Activated naive CD4-positive, alpha-beta T cell treated with Interleukin-2 at 50 U/mL for 16 hours (primary cell): ENCODE results near the gene NDUFV1.
"Not testable (repeated sequence)": the region's sequence is repeated elsewhere in the genome, so short reads cannot be mapped to it uniquely, and the experiment has no call there.

Experiments used
- DNase-seq: peaks from one replicate; pipeline ENCODE4 v3.0.0-alpha.2; 2020

The NDUFV1 gene

DNA sequence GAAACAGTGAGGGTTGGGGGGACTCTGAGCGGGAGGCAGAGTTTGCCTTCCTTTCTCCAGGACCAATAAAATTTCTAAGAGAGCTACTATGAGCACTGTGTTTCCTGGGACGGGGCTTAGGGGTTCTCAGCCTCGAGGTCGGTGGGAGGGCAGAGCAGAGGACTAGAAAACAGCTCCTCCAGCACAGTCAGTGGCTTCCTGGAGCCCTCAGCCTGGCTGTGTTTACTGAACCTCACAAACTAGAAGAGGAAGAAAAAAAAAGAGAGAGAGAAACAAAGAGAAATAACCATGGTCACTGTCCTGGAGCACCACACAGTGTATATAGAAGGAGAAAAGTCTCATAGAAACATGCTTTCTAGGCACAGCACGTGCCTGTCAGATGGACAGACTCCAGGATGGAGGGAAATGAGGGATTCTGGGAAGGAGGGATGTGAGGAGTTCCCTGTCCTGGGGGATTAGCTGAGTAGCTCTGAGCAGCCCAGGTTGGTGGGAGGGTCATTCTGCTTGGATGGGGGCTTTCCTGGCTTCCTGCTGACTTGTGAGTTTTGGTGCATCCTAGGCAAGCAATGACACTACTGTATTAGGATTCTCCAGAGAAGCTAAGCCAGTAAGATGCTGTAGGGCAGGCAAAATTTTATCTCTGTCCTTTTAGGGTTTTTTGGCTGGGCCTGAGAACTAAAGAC is 20.0 kb upstream of the NDUFV1 start:
- DNase-seq = no peak

DNA sequence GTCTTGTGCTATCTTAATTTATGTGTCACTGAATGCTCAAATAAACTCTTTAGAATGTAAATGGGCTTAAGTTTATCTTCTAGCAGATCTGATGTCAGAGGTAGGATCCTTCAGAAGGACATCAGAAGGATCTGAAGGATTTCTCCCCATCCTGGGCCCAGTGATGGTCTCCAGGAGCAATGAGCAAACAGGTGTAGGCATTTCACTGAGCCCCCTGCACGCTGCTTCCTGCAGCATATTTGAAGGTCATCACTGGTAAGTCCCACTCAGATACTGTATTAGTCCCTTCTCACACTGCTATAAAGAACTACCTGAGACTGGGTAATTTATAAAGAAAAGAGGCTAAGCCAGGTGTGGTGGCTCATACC is 18.6 kb upstream of the NDUFV1 start:
- no peak for DNase-seq

DNA sequence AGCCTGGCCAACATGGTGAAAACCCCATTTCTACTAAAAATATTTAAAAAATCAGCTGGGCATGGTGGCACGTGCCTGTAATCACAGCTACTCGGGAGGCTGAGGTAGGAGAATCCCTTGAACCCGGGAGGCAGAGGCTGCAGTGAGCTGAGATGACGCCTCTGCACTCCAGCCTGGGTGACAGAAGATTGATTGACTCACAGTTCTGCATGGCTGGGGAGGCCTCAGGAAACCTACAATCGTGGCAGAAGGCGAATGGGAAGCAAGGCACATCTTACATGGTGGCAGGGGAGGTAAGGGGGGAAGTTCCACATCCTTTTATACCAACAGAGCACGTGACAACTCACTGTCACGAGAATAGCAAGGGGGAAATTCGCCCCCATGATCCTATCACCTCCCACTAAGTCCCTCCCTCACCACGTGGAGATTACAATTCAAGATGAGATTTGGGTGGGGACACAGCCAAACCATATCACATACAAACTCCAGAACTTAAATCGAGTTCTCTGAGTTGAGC is 17.8 kb upstream of the NDUFV1 start:
- DNase-seq = not testable (repeated sequence)

DNA sequence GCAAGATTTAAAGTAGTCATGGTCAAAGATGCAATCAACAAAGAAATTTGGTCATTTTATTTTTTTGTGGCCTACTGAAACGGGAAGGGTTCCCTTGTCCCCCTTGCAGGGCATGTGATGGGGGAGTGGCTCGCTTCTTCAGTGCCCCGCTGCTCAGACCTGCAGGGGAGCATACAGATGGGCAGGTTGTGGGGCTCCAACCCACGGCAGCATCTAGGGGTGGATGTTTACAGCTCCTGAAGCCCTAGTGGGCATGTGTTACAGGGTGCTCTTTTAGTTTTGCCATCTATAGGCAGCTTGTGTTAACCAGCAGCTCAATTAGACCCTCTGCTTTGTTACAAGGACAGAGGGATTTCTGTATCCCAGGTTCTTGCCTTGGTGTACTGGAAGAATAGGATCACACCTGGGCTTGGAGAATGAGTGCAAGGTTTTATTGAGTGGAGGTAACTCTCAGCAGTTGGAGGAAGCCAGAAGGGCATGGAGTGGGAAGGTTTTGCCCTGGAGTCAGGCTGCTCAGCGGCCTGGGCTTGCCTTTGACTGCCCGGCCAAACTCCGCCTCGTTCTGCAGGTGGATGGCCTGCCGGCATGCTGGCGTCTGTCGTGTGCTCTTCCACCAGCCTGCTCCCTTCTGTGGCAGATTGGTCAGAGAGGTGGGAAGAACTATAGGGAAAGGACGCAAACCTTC is 13.7 kb upstream of the NDUFV1 start:
- no peak for DNase-seq

DNA sequence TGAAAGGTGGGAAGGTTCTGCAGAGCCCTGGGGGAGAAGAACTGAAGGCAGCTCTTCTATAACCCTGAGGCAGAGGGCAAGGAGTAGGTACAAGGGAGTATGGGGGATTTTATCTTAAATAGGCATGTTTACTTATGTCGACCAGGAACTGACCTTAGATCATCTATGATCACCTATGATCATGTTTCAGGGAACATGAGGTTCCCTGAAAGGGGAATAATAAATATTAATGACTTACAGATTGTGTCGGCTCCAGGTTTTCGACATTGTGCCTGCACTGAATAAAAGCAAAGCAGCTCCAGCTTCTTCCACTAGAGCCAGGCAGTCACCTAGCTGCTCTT is 13.2 kb upstream of the NDUFV1 start:
- DNase-seq = no peak

DNA sequence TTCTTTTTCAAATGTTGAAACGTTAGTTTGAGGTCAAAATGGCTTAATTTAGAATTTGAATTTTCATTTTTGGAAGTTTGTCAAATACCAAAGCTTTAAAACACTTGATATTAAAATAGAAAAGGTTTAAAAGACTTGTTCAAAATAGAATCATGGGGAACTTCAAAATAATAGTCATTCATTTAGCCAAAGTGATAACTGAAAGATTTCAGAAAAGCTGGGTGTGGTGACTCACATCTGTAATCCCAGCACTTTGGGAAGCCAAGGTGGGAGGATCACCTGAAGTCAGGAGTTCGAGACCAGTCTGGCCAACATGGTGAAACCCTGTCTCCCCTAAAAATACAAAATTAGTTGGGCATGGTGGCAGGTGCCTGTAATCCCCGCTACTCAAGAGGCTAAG is 12.3 kb upstream of the NDUFV1 start:
- no peak for DNase-seq

DNA sequence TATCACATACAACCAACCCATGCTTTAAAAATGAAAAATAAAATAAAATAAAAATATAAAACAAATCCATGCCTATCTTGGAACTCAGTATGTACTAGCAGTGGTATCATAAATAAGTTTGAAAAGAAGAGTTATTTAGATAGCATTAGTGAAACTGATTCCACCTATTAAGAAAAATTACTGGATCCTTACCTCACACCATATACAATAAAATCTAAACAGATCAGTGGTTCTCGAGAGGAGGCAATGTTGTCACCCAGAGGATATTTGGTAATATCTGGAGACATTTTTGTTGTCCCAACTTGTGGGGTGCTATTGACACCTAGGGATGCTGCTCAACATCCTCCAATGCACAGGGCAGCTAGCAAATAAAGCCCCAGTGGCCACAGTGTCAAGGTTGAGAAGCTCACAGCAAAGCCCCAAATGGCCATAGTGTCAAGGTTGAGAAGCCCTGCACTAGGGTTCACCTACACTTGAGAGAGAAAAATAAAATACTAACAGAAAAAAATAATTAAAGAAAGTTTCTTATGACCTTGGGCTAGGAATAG is 9.9 kb upstream of the NDUFV1 start:
- DNase-seq = no peak

DNA sequence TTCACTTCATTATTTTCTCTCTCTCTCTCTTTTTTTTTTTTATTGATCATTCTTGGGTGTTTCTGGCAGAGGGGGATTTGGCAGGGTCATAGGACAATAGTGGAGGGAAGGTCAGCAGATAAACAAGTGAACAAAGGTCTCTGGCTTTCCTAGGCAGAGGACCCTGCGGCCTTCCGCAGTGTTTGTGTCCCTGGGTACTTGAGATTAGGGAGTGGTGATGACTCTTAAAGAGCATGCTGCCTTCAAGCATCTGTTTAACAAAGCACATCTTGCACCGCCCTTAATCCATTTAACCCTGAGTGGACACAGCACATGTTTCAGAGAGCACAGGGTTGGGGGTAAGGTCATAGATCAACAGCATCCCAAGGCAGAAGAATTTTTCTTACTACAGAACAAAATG is 9.3 kb upstream of the NDUFV1 start:
- DNase-seq = not testable (repeated sequence)

DNA sequence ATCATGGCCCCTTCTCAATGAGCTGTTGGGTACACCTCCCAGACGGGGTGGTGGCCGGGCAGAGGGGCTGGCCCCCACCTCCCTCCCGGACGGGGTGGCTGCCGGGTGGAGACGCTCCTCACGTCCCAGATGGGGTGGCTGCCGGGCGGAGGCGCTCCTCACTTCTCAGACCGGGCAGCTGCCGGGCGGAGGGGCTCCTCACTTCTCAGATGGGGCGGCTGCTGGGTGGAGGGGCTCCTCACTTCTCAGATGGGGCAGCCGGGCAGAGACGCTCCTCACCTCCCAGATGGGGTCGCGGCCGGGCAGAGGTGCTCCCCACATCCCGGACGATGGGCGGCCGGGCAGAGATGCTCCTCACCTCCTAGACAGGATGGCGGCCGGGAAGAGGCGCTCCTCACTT is 8.8 kb upstream of the NDUFV1 start:
- not testable (repeated sequence) for DNase-seq

DNA sequence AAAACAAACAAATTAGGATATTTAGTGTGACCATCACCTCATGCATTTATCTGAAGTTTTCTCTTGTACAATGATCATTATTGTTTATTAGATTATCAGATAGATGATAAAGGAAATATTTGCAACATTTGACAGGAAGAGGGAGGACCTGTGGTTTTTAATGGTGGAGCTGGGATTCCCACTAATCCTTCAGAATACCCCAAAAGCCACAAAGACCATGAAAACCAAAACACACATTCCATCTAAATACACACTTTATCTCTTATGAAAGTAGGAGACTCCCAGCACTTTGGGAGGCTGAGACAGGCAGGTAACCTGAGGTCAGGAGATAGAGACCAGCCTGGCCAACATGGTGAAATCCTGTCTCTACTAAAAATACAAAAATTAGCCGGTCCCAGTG is 7.6 kb upstream of the NDUFV1 start:
- no peak for DNase-seq

DNA sequence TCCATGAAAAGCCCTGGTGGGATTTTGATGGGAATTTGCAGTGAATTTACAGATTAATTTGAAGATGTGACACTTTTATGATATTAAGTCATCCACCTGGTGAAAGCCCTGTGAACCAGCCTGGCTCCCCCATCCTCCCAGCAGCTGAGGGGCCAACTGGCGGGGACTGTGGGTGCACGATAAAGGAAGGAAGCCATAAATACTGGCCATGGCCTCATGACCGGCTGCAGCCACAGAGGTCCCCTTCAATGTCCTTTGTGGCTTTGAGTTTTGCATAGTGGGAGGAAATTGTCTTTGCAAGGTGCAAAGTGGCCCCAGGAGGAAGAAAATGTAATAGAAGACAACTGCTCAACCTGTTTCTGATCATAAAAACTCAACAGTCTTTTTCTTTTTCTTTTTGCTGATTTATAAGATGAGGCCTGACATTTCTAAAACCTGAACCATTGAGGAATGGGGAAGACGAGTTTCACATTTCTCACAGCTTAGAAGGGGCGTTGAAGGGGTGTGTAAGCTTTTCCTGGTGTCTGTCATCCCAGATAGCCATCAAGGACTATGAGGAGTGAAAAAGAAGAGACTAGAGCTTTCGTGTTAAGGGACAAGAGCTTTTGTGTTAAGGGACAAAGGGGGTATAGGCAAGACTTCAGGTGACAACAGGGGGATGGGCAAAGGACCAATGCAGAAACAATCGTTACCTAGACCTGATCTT is 6.3 kb upstream of the NDUFV1 start:
- DNase-seq = no peak

DNA sequence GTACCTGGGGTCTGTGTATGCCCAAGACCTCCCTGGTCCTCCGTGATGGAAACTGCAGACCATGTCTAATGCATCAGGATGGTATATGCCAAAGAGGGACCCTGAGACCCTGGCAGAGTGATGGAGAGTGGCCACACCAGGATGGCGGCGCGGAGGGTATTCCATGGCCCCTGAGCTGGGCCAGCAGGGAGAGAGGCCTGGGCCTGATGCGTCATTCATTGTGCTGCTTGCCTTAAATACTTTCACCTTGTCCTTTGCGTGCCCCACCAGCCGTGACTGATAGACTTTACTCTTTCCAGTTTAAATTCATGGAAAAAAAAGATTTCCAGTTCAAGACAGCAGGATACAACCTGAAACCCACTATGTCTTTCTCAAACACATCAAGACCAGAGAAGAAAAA is 5.6 kb upstream of the NDUFV1 start:
- DNase-seq = no peak

DNA sequence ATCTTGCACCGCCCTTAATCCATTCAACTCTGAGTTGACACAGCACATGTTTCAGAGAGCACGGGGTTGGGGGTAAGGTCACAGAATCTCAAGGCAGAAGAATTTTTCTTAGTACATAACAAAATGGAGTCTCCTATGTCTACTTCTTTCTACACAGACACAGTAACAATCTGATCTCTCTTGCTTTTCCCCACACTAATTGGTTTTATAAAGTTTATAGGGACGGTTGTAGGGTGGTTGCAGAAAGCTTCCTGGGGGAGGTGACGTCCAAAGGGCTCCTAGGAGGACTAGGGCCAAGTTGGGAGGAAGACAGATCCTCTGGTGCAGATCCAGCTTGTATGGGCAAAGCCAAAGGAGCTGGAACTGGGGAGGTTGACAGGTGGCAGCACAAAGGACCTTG is 2.6 kb upstream of the NDUFV1 start:
- not testable (repeated sequence) for DNase-seq

DNA sequence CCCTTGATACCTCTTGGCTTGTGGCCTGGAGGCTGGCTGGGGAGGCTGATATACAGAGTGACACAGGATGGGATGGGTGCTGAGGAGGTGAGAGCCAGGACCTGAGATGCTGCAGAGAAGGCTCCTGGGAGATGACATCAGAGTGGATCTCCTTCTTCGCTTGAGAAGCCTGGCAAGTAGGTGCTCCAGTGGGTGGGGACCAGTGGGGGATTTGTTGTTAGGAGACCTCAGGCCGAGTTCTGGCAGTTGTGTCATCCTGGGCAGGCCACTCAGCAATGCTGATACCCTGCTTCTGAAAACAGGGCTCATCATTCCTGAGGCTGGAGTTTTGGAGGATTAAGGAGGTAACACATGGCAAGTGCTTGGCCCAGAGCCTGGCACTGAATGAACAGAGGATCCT is 1.9 kb upstream of the NDUFV1 start:
- no peak for DNase-seq

DNA sequence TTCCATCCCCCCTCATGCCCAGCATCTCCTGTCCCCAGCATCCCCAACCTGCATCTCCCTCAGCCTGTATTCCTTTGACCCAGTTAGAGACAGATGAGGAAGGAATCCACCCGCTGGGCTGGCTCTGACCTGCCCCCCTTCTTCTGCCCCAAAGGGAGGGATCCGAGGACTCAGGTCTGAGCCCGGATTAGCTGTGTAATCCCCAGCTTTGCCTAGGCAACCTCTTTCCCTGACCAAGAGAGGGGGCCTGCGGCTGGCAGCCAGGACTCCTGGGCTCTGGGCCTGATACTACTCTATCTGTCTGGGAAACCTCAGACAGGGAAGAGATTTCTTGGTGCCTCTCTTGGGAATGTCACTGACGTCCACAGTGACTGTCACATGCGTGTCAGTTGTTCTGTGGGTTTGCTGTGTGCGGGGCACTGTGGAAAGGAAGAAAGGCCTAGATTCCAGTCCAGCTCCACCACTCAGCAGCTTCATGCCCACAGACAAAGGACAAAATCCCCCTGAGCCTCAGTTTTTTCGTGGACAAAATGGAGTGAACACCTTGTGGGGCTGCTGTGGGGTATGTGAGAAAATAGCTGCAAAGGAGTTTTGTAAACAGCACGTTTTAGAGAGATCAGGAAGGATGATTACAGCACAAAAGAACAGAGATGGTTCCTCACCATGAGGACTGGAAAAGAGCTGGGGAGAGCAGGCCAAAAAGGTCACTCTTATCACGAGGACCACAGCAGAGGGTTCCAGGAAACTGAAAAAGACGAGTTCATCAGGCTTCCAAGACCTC is 1.3 kb upstream of the NDUFV1 start:
- DNase-seq = no peak

DNA sequence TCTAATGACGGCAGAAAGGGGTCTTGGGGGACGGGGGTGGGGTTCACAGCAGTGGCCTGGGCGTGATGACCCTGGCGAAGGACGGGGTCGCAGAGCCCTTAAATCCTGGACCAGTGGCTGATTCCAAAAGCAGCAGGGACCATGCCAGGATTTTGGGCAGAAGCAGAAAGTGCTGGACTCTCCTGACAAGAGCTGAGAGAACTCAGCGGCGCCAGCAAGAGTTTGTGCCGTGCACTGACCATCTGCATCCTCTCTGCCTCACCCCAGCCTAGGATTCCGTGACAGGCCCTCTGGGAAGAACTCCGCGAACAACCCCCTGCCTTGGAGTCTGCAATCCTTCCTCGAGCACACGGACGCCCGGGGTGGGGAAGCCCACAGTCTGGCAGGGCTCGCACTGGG is 644 bp upstream of the NDUFV1 start:
- no peak for DNase-seq

DNA sequence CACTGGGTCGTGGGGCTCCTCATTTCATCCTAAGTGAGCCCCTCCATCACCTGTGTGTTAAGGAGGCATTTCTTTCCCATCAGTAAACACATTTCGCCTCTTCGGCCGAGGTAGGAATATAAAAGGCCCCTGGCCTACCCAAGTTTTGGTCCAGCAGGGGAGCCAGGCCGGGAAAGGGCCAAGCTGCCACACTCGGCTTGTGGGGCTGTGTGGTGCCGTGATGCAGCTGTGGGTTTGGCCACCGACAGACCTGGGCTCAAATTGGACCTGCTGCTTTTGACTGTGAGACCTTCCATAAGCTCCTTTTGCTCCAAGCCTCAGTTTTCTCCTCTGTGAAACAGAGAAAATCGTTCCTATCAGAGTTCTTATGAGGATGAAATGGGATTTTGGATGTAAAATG is 771 bp downstream of the NDUFV1 start:
- DNase-seq = no peak

DNA sequence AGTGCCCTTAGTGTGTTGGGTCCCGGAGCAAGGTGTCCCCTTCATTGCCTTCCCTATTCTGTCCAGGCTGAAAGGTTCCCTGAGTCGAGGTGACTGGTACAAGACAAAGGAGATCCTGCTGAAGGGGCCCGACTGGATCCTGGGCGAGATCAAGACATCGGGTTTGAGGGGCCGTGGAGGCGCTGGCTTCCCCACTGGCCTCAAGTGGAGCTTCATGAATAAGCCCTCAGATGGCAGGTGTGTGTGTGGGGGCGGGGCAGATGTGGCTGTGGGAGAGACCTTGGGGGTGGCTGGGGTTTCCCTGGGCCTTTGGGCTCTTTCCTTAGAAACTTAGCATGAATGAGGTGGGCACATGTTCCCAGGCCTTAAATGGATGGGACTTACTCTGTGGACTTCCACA is 1.8 kb downstream of the NDUFV1 start:
- no peak for DNase-seq

DNA sequence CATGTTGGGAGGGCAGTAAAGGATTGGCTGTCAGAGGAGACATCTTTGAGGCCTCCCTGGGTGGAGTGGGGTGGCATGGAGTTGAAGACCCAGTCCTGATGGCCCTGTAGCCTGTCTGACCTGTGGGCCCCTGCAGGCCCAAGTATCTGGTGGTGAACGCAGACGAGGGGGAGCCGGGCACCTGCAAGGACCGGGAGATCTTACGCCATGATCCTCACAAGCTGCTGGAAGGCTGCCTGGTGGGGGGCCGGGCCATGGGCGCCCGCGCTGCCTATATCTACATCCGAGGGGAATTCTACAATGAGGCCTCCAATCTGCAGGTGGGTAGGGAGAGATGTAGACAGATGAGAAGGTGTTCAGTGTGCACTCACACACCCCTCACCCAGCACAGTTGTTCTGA is 2.6 kb downstream of the NDUFV1 start:
- DNase-seq = no peak

DNA sequence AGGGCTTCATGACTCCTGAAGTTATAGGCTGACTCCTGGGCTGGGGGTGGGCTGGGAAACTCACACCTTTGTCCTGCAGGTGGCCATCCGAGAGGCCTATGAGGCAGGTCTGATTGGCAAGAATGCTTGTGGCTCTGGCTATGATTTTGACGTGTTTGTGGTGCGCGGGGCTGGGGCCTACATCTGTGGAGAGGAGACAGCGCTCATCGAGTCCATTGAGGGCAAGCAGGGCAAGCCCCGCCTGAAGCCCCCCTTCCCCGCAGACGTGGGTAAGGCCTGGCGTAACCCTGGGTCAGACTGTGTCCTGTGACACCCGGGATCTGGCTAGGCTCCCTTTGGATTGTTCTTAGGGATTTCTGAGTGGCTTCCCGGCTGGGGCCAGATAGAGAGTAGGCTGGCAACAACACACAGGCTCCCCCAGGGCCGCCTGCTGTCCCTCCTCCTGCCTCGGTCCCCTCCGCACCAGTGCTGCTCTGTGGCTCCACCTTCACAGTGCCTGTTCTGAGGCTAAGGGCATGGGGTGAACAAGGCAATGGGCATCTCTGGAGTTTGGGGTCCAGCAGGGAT is 3.6 kb downstream of the NDUFV1 start:
- DNase-seq = no peak

DNA sequence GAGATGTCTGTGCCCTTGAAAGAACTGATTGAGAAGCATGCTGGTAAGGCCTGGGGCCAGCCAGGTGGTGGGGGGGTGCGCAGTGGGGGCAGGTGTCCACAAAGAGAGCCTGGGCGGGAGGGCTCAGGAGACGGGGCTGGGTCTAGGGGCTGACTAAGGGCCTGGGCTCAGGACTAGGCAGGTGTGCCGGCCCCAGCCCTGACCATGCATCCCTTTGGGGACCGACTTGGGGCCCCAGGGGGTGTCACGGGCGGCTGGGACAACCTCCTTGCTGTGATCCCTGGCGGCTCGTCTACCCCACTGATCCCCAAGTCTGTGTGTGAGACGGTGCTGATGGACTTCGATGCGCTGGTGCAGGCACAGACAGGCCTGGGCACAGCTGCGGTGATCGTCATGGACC is 4.4 kb downstream of the NDUFV1 start:
- no peak for DNase-seq

DNA sequence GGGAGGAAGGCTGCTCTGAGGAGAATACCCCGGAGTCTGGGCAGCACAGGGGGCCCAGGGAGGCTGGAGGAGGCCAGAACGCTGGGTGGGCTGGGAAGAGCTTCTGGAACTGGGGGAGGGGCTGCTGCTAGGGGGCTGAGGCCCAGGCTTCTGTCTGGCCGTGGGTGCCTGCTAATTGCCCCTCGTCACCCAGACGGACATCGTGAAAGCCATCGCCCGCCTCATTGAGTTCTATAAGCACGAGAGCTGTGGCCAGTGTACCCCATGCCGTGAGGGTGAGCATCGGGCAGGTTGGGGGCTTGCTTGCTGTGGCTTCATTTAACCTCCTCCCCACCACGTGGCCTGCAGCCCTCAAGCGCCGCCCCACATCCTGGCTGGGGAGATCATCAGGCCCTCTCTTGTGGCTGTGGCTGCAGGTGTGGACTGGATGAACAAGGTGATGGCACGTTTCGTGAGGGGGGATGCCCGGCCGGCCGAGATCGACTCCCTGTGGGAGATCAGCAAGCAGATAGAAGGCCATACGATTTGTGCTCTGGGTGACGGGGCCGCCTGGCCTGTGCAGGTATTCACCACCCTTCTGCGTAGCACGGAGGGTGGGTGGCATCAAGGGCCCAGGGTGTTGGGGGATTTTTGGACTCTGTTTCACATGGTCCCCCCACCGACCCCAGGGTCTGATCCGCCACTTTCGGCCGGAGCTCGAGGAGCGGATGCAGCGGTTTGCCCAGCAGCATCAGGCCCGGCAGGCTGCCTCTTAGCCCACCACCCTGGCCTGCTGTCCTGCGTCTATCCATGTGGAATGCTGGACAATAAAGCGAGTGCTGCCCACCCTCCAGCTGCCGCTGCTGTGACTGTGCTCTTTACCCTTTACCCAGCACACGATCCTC is 5.2 kb downstream of the NDUFV1 start:
- DNase-seq = no peak
